Measurements from ENCODE around the gene CYS1.

GRCh38 chr2:10008809-10009176, 71.4 kb downstream of the CYS1 start:
- TF ChIP-seq CTCF (IDR thresholded peaks at IDR 0.05) (no peak), EZH2phosphoT487 (IDR thresholded peaks at IDR 0.05) (no peak)
